Measurements from ENCODE around the gene CFAP61.

The CFAP61 gene

DNA sequence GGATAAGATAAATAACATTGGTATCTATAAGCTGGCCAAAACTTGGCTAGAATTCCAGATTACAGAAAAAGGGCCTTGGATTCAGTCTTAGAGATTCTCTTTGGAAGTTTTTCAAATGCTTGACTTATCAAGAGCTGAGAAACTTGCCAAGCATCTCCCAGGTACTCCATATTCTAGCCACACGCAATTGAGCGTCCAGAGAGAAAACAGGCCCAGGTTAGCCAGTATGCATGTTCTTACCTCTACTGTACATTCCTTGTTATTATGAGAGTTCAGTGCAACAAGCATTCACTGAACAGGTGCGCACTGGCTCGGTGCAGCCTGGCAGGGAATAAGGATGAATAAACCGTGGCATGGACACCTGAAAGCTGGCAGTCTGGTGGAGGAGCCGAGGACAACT, 13.7 kb upstream of the CFAP61 start:
- DNase-seq: no peak

DNA sequence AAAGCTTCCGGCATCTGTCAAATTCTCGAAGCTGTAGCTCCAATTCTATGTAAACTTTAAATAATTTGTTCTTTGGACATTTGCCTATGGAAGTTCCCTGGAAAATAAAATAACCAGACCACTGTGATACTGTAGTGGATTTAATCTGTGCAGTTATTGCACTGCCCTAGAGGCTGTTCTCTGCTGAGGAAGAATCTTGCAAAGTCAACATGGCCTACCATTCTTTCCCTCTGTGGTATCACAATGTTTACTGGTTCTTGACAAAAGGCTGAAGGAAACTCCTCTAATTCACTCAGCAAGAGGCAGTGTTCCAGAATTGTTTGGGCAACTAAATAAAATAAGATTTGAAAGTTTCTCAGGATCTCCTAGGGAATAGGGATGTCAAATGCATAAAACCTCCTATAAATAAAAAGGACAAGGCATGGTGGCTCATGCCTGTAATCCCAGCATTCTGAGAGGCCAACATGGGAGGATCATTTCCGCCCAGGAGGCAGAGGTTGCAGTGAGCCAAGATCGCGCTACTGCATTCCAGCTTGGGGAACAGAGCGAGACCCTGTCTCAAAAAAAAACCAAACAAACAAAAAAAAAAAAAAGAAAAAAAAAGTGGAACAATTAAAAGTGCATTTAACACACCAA, 12.5 kb upstream of the CFAP61 start:
- no peak for DNase-seq

DNA sequence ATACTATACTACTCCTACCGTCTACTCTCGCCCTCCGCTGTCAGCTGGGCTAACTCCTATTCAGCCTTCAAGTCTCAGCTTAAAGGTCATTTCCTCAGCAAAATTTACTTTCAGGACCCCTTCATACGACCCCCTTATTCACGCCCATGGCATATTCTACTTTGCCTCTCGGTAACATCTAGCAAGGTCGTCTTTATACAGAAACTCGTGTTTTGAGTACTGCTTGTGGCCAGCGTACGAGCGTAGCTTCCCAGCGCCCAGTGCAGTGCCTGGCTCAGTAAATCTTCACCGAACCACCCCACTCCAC, 612 bp upstream of the CFAP61 start:
- DNase-seq: no peak

DNA sequence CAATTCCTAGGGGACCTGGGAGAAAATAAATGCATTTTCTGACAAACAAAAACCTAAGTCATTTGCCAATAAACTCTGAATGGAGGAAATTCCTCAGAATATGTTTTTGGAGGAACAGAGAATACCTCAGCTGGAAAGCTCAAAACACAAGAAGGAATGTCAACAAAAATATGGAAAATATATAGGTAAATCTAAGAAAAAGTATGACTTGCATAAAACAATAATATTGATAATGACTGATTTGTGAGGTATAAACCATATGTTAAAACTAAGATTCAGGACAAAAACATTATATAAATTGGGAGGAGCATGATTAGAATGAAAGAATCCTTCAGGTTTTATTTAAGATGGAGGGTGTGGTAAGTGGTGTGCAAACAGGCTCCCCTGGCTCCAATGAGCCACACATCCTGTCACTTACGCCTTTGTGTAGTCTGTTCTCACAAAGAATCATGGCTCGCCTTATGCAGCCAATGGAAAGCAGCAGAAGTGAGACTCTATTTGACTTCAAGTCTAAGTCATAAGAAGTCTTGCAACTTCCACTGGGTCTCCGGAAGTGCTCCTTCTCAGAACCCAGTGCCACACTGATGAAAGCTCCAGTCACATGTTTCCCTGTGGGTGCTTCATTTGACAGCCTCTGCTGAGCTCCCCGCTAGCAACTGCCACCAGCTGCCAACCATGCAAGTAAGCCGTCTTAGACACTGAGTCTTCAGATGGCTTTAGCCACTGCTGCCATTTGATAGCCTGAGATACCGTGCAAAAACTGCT, 8.1 kb downstream of the CFAP61 start:
- no peak for DNase-seq

DNA sequence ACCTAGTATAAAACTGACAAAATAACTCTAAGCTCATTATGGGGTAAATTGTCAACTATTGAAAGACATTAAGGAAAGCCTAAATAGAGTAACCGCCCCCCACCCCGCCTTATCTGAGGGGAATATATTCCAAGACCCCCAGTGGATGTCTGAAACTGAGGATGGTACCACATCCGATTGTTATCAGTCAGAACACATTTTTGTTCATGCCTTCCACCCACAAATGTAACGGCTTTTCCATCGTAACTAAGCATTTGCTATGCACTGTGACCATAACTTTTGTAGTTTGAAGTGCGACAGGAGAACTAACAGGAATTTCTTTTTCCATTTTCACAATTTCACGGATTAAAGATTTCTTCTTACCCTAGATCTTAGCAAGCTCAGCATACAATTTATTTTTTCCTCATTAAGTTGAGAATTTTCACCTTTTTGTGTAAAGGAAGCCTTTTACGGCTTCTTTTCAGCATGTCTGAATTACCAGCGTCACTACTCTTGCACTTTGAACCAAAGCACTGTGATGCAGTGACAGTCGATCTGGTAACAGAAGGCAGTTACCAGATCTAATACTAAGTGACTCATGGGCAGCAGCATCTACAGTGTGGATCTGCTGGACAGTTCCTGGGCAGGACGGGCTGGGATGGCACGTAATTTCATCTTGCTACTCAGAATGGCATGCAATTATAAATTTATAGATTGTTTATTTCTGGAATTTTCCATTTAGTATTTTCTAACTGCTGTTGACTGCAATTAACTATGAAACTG, 11.8 kb downstream of the CFAP61 start:
- DNase-seq: no peak

DNA sequence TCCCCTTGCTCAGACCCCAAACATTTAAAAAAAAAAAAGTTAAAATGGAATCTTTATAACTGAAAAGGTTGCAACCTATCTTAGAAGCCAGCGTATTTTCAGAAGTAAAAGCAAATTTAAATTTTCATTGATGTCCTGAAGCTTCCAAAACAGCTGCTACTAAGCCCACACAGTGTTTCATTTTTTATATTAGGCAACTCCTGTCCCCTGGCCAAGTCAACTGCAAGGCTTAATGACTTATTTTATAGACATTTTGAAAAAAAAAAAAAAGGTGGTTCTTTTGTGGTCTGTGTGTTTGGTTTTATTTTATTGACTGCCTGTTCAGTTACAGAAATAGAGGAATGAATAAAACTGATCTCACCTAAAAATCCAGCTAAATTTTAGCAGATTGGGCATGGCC, 13.0 kb downstream of the CFAP61 start:
- no peak for DNase-seq

DNA sequence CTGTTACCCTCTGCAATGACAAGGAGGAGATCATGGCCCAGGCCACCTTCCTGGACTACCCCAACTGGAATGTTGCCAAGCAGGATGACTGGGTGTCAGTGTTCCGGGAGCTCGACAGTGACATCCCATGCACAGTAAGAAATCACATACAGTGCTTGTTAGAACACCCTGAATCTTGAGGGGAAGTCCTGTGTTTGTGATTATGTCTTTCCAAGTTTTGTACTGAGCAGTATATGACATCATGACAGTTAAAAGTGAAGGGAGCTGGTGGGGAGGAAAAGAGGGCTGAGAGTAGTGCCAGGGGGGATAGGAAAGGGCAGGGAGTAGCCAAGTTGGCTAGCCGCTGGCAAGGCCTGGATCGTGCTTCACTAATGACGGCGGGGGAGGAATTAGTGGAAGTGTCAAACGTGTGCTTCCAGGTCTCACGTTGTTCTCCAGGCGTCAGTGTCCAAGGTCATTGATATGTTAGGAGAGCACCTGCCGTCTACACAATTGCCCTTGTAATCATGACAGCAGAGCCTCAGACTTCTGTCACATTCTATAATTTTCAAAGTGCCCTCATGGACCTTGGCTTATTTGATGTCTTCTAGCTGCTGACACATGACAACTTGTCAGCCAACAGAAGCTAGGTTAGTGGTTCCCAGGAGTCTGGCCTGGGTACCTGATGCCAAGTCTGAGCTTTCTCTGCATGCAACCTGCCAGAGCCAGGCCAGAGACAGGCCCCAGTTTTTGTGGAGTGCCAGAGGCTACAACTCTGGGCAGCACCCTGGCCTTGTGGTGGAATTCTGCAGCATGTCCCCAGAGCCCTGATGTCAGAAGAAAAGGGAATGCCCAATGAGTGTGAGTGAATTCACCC, 18.8 kb downstream of the CFAP61 start:
- DNase-seq: peak in 1 of 2 experiments; percentile 61

DNA sequence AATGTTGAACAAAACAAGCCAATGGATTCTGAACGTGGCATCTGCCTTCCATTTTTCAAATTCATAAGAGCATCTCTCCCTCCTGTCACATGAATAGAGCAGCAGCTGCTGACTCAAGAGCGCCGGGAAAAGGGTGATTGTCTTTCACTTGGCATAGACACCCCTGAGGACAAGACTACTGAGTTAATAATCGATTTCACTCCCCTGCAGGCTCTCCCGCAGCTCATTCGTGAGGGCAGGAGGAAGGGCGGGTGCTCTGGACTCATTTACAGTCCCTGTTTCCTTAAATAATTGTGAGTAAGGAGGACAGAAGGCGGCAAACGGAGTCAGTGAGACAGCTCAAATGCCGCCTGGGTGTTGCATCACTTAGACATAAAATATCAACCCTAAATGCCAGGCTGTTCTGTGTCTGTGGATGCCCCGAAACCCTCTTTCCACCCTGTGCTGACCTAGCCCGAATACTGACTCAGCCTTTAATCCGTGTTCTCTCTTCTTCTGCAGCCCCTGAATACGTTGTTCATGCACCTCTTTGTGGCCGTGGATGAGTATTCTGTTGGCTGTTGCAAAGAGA, 21.6 kb downstream of the CFAP61 start:
- DNase-seq: peak; percentile 60 to 88

DNA sequence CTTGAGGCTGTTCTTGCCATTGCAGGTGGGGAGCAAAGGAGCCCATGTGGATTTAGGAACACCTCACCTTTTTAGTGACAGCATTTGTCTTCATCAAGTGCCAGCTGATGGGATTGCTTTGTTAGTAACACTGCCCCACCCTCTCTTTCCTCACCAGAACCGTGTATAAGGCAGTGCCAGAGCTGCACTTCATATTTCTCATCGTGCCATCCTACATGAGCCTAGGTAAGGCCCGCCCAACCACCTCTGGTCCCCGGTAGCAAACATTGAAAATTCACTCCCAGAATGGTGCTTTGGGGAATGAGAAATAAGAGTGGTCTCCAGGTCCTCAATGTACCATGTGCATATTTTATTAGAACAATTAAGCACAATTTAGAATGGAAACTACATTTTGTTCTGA, 22.7 kb downstream of the CFAP61 start:
- no peak for DNase-seq

DNA sequence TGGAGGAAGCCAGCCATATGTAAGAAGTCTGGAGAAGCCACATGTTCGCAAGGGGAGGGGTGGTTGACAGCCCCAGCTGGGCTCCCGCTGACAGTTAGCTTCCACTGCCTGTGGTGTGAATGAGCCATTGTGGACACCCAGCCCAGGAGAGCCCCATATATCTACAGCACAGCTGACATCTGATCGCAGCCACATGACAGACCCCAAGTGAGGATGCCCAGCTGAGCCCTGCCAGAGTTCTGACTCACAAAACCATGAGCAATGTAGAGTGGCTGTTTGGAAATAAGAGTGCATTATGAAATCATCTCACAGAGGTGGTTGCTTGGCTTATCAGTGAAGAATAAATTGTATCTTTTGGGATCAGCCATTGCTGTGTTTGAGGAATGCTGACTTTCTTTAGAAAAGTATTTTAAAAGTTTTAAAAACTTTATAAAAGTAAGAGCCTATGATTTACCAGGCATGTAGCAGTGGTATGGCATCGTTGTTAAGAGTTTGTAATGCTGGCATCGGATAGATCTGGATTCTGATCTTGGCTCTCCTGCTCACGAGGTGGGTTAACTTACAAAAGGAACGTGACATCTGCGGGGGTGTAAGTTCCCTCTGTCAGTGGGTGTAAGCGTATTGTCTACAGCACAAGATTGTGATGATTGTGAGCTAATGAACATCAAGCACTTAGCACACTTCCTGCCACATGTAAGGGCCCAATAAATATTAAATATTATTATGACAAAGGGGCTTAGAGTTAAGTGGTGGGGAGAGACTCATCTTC, 24.1 kb downstream of the CFAP61 start:
- DNase-seq: no peak

DNA sequence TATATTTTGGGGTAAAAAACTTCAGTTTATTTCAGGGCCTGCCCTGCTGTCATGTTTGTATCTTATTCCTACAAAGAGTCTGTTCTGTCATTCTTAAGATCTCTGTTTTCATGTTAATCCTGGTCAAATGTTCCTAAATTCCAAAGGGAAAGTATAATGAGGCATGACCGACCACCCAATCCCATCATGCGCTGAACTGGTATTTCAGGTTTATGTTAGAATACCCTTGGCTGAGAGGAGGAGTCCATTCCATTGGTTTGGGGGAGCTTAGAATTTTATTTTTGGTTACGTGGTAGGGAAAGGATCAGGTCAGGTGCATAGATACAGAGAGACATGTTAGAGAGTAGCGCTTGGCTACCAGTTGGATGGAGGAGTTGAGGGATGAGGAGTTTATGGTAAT, 25.7 kb downstream of the CFAP61 start:
- no peak for DNase-seq

DNA sequence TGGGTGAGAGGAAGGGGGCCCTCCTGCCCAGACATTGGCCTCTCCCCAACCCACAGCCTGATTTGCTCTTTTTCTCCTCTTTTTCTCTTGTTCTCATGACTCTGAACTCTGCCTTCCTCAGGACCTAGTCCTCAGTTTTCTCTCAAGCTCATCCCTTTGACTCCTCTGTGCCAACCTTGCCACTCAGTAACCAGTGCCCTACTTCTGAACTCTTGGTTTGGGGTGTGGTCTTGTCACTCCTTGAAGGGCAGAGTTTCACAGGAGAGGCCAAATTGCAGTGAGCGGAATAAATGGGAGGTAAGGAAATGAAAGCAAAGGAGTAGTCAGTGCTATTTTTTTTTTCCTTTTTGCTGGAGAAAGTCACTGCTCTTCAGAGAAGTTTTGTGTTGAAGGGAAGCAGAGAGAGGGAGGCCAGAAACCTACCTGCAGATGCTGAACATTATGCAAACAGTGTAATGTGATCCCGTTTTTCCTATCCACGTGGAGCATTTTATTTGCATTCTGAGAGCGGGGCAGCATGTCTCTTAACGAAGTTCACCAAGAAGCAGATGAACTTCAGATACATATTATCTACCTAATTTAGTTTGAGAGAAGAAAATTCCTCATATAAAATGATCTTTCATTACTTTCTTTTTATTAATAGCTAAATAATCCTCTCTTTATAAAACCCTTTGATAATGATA, 26.9 kb downstream of the CFAP61 start:
- DNase-seq: no peak

DNA sequence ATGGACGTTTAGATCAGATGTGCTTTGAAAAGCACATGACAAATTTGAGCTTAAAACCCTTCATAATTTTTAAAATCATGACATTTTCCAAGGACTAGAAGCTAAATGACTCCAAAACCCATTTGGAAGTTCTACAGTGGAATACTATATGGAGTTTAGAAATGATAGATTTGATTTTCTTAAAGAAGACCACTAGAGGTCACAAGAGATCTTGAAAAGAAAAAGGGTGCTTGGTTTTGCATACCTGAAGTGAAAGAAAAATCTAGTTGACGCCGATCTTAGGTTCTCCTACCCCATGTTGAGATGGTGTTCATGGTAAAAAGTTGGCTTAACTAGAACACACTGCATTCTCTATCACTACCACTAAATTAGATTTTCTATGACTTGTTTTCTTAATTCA, 31.5 kb downstream of the CFAP61 start:
- peak; percentile 81 to 82 for DNase-seq

DNA sequence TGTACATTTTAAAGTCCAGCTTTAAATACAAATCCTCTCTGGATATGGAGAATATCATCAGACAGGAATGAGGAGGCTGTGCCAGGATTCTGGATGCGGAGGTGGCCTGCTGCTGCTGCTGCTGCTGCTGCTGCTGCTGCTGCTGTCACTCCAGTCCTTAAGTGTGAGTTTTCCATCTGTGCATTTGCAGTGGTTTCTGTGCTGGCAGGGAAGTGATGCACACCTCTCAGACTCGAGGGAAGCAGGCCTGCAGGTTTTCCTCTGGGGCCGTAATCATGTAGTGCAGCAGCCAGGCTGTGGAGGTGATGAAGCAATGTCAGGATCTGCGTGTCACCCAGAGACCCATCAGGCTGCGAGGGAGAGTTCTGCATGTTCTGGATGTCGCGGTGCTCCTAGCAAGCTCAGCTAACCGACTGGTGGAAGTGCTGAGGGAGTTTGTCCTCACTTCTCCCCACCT, 32.0 kb downstream of the CFAP61 start:
- DNase-seq: peak; percentile 51 to 81

DNA sequence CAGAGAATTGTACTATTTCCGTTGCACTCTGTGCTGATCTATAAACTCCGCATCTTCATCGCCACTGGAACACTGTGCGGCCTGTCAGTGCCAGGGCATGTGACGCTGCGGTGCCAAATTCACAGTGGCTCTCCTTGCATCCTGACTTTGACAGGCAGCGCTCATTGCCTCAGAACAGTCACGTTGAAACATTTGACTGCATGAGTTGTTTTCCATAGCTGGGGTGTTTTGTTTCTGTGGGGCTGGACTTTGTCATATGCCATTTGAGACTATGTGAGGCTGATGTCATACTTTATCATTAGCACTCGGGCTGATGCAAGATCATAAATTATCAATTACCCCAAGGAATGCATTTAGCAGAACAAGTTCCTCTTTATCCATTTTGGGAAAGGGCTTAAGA, 32.7 kb downstream of the CFAP61 start:
- DNase-seq: peak; percentile 63 to 76

DNA sequence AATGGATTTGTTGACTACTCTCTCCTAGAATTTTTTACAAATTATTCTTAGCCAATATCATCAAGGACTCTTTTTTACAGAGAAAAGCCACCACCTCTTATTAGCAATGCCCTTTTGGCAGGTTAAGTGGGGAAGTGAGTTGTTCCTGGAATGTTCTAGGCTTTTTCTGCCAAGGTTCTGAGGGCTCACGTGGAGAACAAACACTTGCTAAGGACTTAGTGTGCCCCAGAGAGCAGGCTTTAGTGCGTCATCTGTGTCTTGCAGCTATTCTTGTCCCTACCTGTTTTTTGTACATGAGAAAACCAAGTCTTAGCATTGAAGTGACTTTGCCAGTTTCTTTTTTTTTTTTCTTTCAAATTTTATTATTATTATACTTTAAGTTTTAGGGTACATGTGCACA, 33.5 kb downstream of the CFAP61 start:
- peak in 1 of 2 experiments; percentile 23 for DNase-seq

DNA sequence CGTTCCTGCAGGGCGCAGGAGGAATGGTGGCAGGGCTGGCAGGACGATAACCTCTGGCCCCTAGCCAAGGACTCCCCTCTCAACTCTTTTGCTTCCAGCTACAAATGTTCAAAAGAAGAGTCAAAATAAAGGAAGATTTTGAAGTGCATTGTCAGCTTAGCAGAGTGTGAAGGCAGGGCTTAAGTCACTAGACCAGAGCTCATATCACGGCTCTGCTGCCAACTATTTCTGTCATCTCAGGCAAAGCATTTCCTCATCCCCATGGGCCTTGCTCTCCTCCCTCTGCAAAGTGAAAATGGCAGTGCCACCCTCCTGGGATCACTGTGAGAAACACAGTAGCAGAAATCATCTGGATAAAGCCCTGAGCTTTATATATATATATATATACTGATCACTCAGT, 36.7 kb downstream of the CFAP61 start:
- DNase-seq: peak in 1 of 2 experiments; percentile 19

DNA sequence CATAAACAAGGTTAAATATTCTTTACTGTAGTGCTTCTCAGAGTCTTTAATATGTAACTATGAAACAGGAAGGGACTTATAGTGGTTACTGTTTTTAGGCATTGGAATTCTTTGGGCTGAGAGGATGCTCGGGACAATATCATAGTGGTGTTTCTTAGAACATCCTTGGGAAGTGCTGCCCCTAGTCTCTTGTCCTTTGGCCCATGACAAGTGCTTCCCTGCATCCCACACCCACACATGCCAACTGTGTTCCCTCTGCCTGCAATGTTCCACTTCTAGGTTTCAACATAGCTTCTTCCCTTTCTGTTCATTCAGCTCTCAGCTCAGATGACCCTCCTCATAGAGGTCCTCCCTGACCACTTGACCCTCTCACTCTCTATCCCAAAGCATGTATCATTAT, 37.6 kb downstream of the CFAP61 start:
- DNase-seq: no peak

DNA sequence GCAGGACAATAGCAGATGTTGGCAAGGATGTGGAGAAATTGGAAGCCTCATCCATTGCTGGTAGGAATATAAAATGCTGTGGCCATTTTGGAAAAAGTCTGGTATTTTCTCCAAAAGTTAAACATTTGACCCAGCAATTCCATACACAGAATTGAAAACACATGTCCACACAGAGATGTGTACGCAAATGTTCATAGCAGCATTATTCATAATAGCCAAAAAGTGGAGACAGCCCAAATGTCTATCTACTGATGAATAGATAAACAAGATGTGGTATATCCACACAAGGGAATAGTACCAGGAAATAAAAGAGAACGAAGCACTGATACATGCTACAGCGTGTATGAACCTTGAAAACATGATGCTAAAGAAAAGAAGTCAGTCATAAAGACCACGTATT, 40.5 kb downstream of the CFAP61 start:
- DNase-seq: peak in 1 of 2 experiments; percentile 36

DNA sequence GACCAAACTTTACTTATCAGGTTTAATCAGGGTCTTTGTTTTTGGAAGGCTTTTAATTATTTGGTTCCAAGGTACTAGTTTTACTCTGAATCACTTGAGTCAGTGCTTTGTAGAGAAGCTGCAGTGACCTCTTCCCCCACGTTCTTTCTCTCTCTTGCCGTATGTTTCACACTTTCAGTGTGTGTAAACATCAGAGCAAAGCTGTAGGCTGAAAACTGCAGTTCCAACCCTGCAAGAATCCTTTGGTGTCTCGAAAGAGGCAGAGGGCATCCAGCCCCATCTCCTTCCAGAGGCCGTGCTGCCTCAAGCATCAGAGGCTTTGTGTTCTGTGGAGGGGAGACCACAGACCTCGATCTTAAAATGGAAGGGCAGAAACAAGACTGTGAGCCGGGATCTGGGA, 42.1 kb downstream of the CFAP61 start:
- DNase-seq: no peak

All from NCI-H446 (cell line).